GM20000 (cell line): Measurements from ENCODE around the gene MRTFB.

Source experiments
- DNase-seq: peaks from one replicate; pipeline ENCODE4 v3.0.0; 2012; ENCODE audit warnings: low spot score
- TF ChIP-seq, protein P1 (sequence below): IDR thresholded peaks from 2 replicates; pipeline ENCODE4 v1.5.1; 2012; ENCODE audit warnings: mild to moderate bottlenecking, control low read depth; ENCODE audit errors: extremely low read depth, missing control alignments

MRTFB gene

DNA sequence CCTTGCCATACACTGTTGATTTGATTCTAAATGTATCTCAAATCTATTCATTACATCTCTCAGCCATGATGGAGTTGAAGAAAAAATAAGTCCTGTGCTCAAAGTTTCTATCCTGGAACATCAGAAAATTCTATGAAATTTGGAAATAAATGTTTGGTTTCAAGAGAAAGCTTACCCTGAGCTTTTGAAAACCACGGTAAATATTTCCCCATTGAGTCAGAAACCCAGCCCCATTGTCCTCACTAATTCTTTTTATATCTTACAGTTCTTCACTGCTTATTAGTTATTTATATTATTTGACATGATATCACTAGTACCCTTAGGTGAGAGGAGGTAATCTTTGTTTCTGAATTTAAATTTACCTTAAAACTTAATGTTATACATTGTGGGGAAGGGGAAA, 128.5 kb downstream of the MRTFB start:
- TF ChIP-seq, protein P1, sequence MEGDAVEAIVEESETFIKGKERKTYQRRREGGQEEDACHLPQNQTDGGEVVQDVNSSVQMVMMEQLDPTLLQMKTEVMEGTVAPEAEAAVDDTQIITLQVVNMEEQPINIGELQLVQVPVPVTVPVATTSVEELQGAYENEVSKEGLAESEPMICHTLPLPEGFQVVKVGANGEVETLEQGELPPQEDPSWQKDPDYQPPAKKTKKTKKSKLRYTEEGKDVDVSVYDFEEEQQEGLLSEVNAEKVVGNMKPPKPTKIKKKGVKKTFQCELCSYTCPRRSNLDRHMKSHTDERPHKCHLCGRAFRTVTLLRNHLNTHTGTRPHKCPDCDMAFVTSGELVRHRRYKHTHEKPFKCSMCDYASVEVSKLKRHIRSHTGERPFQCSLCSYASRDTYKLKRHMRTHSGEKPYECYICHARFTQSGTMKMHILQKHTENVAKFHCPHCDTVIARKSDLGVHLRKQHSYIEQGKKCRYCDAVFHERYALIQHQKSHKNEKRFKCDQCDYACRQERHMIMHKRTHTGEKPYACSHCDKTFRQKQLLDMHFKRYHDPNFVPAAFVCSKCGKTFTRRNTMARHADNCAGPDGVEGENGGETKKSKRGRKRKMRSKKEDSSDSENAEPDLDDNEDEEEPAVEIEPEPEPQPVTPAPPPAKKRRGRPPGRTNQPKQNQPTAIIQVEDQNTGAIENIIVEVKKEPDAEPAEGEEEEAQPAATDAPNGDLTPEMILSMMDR, result no peak
- no peak for DNase-seq

DNA sequence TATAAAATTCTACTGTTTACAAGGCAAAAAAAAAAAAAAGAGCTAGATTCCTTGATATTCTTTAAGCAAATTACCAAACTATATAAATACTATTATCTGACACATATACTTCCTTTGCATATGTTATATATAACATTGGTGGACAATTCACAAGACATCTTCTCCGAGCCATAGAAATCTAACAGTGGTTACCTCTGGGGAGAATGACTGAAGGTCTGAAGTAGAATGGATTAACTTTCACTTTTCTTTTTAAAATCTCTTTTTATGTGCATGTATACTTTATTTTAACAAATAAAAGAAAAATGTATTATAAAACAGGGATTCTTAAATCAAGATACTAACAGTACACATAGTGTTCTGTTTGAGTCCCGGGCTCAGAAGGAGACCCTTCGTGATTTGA, 131.0 kb downstream of the MRTFB start:
- DNase-seq, result no peak
- TF ChIP-seq, protein P1, result no peak

DNA sequence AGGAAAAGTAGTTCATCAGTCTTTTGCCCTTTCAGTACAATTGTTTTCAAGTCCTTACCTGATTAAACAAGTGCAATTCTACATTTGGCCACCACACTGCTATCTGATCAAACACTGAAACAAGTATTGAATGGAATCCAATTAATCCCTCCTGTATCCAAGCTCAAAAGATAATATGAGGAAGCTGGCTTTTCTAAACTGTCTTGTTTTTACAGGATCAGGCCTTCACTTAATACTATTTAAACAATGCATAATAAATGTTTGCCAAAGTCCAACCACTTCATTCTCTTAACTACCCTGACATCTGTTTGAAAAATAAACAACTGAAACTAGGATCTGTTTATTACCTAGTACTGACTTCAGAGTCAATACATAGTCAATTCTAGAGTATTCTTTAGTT, 131.6 kb downstream of the MRTFB start:
- TF ChIP-seq, protein P1, result no peak
- peak; percentile 11 for DNase-seq

DNA sequence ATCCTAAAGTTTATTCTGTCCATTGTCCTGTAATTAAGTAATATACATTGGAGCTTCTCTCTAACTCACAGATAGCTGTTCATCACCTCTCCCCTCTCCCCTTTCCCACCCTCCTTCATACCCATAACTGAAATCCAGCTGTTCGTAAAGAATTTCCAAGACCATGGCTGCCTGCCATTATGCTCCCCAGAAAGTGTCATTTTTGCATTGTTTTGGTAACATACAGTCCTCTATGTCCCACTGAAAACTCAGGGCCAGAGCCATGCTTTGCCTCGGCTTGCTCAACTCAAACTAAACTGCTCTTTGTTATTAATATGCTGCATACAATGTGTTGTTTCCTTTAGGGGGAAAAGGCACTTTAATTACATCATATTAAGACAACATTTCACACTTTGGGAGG, 132.0 kb downstream of the MRTFB start:
- TF ChIP-seq, protein P1, result no peak
- no peak for DNase-seq

DNA sequence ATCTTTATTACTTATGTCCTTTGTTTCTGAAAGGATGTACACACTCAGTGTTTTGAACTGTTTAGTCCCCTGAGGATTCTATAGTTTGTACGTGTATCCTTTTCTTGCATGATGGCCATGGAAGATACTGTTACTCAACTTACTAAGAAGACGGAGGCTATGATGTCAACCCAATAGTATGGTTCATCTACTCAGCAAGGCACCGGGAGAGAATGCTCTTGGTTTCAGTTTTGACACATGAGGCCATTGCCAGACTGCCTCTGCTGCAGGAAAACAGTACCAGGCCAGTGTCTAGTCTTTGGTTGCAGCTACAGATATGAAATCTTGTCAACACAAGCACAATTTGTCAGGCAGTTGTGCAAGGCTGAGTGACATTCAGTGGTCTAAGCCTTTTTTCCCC, 134.5 kb downstream of the MRTFB start:
- TF ChIP-seq, protein P1, result no peak
- peak; percentile 11 for DNase-seq

DNA sequence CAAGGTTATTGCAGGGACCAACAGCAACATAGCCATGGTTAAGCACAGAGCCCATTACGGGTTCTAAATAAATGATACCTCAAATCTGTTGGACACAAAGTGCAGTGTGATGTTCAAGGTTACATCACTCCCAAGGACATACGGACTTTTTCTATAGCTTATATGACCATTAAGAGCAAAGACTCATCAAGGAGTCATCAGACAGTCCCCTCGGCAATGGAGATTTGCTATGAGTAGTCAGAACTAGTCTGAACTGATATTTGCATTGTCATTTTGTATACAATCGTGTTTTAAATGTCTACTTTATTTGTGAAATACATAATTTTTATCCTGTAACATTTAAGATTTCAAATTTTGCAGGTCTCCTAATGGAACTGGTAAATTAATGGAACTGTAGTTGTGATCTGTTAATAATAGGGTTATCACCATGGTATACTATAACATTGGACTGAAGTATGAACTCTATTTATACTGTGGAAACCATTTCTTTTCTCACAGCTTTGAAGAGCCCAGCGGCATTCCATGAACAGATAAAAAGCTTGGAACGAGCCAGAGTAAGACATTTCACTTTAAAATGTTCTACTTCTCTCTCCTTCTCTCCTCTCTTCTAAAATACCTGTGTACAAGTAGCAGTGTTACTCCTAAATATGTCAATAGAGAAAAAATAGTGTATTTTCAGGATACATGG, 140.9 kb downstream of the MRTFB start:
- no peak for DNase-seq
- TF ChIP-seq, protein P1, result no peak

DNA sequence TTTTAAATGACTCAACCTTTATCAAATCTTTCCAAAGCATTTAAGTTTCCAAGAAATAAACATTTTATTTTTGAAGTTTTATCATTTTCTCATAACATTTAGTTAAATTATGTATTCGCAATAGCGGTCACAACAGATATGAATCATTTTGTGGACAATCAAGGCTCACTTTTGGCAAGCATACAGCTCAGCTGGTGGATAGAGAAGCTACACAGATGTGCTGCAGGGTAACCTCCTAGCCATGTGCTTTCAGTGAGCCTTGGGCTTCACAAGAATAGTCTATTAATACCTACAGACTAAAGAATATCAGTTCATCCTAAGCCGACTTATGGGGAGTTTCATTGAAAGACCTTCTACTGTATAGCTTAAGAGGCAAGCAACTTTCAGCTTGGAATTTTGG, 144.8 kb downstream of the MRTFB start:
- DNase-seq, result no peak
- TF ChIP-seq, protein P1, result no peak
